GM19455 (cell line): ENCODE measurements around the gene RAD9A.

Experiments used
- ATAC-seq: cut with Tn5 transposase; IDR thresholded peaks from one replicate; pipeline ENCODE4 v1.9.1; 2021; ENCODE audit not compliant: unreplicated experiment

The RAD9A gene

DNA sequence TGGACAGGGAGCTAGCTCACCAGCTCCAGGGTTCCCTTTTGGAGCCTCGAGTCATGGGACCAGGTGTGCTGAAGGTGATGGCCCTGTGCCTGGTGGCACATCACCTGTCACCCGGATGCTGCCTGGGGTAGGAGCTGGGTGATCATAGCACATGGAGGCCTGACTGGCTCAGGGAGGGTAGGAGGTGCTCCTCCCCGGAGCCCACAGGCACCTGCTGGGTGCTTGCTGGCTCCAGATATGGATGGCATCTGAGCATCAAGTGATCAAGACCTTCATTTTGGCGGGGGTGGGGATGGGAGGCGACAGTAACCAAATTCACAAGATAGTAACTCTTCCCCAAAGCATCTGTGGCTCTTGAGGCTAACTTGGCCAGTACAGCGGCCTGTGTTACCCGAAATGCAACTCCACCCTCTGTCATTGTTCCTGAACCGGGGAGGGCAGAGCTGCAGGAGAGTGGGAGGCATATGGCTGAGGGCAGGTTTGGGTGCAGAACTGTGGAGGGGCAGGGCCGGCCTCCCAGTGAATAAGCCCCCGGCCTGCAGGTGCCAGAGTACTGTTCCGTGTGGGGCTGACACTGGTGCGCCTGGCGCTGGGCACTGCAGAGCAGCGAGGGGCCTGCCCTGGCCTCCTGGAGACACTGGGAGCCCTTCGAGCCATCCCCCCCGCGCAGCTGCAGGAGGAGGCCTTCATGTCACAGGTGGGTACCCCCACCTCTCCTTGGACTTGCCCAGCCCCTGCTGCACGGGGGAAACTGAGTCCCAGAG, 16.8 kb downstream of the RAD9A start:
- ATAC-seq, result peak; percentile 8

- peak; percentile 62 for ATAC-seq
These were observed 17.5 kb downstream of the RAD9A start for GRCh38 chr11:67409261-67409666.

DNA sequence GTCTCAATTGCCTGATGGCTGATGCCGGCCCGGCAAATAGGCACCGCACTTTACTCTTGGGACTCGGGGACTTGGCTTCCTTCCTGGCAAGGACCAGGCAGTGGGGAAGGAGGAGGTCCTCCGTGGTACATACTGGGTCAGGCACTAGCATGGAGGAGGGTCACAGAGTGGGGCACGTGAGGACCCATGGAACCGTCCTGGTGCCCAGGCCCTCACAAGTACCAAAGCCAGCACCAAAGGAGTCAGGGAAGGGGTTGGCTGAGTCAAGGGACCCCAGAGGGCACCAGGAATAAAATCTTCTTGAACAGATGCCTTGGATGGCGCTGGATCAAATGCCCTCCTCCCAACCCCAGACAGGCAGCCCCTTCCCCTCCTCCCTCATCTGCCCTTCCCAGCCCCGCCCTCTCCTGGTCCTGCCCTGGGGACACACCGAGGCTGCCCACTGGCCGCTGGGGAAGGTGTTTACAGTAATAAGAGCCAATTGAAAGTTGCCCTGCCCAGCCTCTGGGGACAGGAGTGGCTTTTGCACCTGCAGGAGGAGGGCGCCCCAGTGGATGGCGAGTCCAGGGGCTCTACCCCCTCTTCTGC, 18.1 kb downstream of the RAD9A start:
- no peak for ATAC-seq

GRCh38 chr11:67410369-67410831, 18.6 kb downstream of the RAD9A start:
- no peak for ATAC-seq

DNA sequence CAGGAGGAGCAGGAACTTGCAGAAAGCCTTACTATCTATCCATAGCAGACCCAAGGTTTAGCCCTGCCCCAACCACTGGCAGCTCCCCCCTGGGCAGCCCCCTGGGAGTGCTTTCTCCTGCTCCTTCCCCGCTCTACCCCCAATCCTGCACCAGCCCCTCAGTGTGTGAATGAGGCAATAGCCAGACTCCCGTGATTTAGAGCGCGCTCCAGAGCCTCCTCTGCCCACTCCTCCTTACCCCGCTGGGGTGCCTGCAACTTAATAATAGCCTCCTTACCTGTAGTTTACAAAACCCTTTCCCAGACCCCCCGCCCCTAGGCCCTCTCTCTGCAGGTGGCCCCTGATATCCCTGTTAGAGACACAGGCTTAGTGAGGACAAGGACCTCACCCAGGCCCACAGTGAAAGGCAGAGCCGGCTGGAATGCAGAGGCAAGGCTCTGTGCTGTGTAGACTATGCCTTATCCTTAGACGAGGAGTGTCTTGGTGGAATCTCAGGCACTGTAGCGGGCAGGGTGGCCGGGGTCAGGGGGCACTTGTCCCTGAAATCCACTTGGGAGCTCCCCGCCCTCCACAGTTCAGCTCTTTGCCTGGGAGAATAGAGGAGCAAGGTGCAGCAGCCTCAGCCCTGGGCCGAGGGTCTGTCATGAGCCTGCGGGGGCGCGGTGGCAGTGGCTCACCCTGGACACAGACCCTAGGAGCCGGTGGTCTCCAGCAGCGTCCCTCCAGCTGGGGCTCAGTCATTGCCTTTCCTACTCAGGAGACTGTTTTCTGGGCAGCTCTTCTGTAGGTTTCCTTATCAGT, 19.4 kb downstream of the RAD9A start:
- no peak for ATAC-seq

DNA sequence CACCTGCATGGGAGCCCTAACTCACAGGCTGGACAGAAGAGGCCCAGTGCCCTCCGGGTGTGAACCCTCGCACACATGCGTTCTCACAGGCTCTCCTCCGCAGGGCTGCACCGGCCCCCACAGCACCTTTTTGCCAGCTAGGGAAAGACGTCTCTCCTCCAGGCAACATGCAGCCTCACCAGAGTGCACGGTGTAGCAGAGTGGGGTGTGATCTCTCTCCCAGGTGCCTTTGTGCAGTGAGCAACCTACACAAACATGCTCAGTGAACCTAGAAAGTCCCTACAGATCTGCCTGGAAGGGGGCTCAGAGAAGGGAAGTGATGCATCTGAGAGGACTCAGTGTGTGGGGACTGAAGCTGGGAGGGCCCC, 20.0 kb downstream of the RAD9A start:
- ATAC-seq, result no peak

DNA sequence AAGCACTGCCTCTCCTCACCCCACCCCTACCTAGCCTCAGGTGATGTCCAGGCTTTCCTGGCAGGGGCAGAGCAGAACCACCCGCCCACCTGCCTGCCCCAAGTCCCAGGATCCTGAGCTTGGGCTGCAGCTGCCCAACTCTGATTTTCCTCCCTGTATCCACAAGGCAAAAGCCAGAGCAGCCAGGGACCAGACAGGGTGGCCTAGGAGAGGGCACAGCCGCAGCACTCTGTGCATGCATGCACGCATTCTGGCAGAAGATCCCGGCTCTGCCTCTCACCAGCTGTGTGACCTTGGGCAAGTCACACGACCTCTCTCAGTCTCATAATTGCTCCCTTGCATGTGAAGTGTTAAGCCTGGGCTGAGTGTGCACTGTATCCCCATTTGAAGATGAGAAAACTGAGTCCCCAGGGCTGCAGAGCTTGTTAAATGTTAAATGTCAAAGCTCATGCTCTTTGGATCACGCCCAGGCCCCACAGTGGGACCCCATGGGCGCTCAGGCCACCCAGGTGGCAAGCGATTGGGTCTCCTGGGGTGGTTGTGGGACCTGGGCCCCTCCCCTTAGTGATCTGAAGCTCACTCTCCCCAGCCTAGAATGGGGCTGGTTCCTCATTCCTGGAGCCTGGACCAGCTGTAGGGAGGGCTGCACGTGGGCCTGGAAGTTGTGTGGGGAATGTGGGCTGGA, 20.9 kb downstream of the RAD9A start:
- no peak for ATAC-seq

DNA sequence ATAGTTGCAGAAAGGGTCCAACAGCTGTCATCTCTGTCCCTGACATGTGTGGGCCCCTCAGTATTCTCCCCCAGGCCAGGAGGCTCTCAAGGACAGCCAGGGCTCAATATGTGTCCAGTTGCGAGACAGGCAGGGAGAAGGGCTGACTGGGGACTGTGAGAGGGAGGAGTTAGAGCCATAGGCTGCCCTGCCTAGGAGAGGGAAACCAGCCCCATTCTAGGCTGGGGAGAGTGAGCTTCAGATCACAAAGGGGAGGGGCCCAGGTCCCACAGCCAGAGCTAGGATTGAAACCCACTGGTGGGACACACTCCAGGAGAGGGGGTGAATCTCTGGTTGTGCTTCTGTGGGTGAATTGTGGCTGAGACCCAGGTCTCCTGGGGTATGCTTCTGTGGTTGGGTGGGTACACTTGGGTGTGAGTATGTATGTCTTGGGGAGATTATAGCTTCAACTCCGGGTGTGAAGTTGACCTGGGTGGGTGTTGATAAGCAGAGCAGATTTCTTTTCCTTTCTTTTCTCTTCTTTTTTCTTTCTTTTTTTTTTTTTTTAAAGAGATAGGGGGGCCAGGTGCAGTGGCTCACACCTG, 21.6 kb downstream of the RAD9A start:
- no peak for ATAC-seq

DNA sequence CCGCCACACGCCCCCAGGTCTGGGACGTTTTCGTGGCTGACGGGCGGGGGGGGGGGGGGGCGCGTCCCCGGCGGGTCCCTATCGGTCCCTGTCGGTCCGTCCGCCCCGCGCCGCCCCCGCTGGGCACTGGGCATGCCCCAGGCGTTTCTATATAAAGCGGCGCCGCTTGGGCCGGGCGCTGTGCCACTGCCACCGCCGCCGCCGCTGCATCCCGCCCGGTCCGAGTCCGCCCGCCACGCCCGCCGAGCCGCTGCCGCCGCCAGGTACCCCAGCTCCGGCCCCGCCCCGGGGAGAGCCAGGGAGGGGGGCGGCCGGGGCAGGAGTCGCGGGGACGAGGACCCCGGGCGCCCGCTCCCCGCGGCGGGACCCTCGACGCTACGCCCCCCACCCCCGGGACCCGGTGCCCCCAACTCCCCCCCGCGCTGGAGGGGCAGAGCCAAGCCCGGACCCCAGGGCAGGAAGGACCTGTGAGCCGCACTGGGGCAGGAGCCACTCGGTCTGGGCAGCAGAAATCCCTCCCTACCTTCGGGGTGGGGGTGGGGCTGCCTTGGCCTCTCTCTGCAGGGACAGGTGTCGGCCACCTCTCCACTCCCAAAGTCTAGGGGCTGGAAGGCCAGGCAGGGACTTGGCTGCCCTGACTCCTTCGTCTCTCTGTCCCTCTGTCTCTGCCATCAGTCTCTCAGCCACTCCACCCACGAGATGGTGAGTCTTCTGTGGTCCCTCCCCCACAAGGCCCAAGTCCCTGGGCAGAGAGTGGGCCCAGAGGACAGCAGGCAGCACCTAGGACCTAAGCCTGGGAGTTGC, 23.9 kb downstream of the RAD9A start, which contains the start of gene CARNS1:
TSS of gene CARNS1 (plus strand) at position 178 of the 804 bp plus-strand sequence. CDS start at position 700, 522 bp downstream.
- ATAC-seq, result no peak

- no peak for ATAC-seq
These were observed 24.9 kb downstream of the RAD9A start for GRCh38 chr11:67416416-67417335.

GRCh38 chr11:67417425-67417824, 25.6 kb downstream of the RAD9A start:
- no peak for ATAC-seq

GRCh38 chr11:67418476-67419281, 26.9 kb downstream of the RAD9A start:
- ATAC-seq, result no peak

- no peak for ATAC-seq
These were observed 27.7 kb downstream of the RAD9A start for GRCh38 chr11:67419325-67420049.

DNA sequence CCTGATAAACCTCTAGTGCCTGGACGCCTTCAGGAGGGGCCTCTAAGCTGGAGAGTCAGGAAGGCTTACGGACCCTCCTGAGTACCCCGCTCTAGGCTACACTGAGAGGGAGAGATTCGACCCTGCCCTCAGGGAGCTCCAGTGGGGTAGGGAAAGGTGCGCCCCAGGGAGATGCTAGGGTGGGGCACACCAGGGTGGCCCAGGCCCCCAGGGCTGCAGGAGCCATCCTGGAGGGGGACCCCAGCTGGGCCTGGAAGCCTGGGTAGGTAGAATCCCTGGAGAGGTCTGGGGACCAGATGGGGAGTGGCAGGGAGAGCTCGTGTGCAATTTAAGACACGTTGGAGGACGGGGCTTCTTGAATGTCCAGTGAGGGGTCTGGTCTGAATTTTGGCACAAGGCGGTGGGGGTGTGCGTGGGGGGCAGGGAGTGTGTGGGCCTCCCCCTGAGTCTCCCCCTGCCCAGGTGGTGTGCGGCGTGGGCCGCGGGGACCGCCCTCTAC, 28.4 kb downstream of the RAD9A start:
- no peak for ATAC-seq

- peak; percentile 77 for ATAC-seq
These were observed 29.1 kb downstream of the RAD9A start for GRCh38 chr11:67420646-67421429.

DNA sequence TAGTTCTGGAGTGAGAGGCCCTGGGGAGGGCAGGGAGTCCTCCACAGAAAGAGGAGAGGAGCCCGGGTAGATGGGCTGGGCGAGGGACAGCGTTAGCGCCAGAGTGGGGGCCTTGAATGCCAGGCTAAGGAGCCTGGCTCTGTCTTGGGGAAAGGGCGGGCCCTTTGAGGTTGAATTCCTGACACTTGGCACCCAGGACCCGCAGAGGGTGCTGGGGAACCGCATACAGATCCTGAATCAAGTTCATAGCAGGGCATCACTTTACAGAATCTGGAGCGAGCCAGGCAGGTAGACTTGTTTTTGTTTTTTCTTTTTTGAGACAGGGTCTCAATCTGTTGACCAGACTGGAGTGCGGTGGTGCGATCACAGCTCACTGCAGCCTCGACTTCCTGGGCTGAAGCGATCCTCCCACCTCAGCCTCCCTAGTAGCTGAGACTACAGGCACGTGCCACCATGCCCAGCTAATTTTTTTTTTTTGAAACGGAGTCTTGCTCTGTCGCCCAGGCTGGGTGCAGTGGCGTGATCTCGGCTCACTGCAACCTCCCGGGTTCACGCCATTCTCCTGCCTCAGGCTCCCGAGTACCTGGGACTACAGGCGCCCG, 29.7 kb downstream of the RAD9A start:
- no peak for ATAC-seq
